Aorta (tissue), 5 donors: Measurements from ENCODE around the gene ARHGAP40. TPM values are rescaled to one million over a fixed set of nuclear protein-coding genes. Genes with fewer than 3 reads are reported as not detected.

Source experiments
- ATAC-seq: fragments of 200-7000 bp; cut with Tn5 transposase; one replicate; pipeline ENCODE4 v1.9.1; 2022; ENCODE audit warnings: moderate library complexity; ENCODE audit not compliant: low FRiP score
- DNase-seq, 2 donors: peaks; one replicate each; pipeline ENCODE4 v3.0.0-alpha.2; 2020
- H3K27ac ChIP-seq, 2 donors: one replicate each; pipeline ENCODE4 v1.5.1; 2013; ENCODE audit warnings: low read length in 2 of 2, mild to moderate bottlenecking in 2 of 2, moderate library complexity in 2 of 2, control low read depth in 1 of 2, inconsistent platforms in 1 of 2, low read depth in 1 of 2
- H3K27me3 ChIP-seq, 2 donors: one replicate each; pipeline ENCODE4 v1.6.1; 2013; ENCODE audit warnings: control low read depth in 1 of 2, low read length in 1 of 2, mild to moderate bottlenecking in 1 of 2, moderate library complexity in 1 of 2; ENCODE audit not compliant: insufficient read depth in 2 of 2, control insufficient read depth in 1 of 2
- H3K36me3 ChIP-seq, 2 donors: one replicate each; pipeline ENCODE4 v1.6.1; 2013; ENCODE audit warnings: control low read depth in 1 of 2, low read length in 1 of 2, mild to moderate bottlenecking in 1 of 2; ENCODE audit not compliant: insufficient read depth in 2 of 2, control insufficient read depth in 1 of 2
- H3K4me1 ChIP-seq, 2 donors: one replicate each; pipeline ENCODE4 v1.6.1; 2013; ENCODE audit warnings: low read length in 2 of 2, control low read depth in 1 of 2, mild to moderate bottlenecking in 1 of 2, moderate library complexity in 1 of 2; ENCODE audit not compliant: insufficient read depth in 2 of 2, control insufficient read depth in 1 of 2
- H3K4me3 ChIP-seq, 2 donors: one replicate each; pipeline ENCODE4 v1.5.1; 2013; ENCODE audit warnings: low read length in 2 of 2, control low read depth in 1 of 2, mild to moderate bottlenecking in 1 of 2
- H3K9me3 ChIP-seq: one replicate; pipeline ENCODE4 v1.6.1; 2013; ENCODE audit warnings: mild to moderate bottlenecking, low read length; ENCODE audit not compliant: control insufficient read depth
- WGBS, 2 donors: extraction: QIAGEN DNeasy Blood & Tissue Kit; methylation state at CpG; one replicate each; pipeline ENCODE4 v1.1.7; 2013; 5-methylcytosine and 5-hydroxymethylcytosine counted together
- intact Hi-C, 2 donors: fragments of 100-400 bp; cut with DNase I; formaldehyde crosslinking; loops; one replicate each; pipeline versions ENCODE4 v1.14.2 to v1.15.0; 2022
- polyA plus RNA-seq, 2 donors: library from polyadenylated mRNA; stranded (reverse); fragments of 200-250 nt; gene quantifications; one replicate each; pipeline ENCODE4 v1.2.3, GENCODE V29; 2013
- total RNA-seq, 2 donors: library from RNA; stranded (reverse); fragmentation: NEBNext Ultra II Directional; extraction: Animal tissue kit (Norgen Biotek cat#: 25700); gene quantifications; one replicate each; pipeline ENCODE4 v1.2.1, GENCODE V29; 2021
- donor health status: healthy with polysubstance abuse.
- donor health status: Bipolar disorder and iron deficiency.
- donor health status: DM: no; HTN: no; CAD: no.
- donor health status: DM: no; HTN: no; CAD: no.
- donor health status: DM: yes; HTN: yes; CAD: no.

ARHGAP40 gene
- total and polyA plus RNA-seq, 4 donors = not detected

- intact Hi-C loops = no loop called here
- Histone ChIP-seq H3K27ac (no peak overlapping the region), H3K36me3 (no peaks in the 10 kb centered on the region), H3K9me3 (peaks cover 4% of the 10 kb centered on the region), H3K27me3 (peaks cover 0 to 4% of the 10 kb centered on the region in 2 donors), H3K4me1 (no peaks in the 10 kb centered on the region), H3K4me3 (no peak overlapping the region)
- no peak for ATAC-seq
- 77 to 78% methylated on average over 4 of the region's 4 CpGs for WGBS, 2 donors
- DNase-seq = no peak
These were observed 6.6 kb downstream of the ARHGAP40 start for GRCh38 chr20:38608188-38608587.

- no peak overlapping the region for H3K27ac ChIP-seq
- H3K36me3 ChIP-seq = no peaks in the 10 kb centered on the region
- intact Hi-C loops = no loop called here
- H3K9me3 ChIP-seq = peaks cover 4% of the 10 kb centered on the region
- H3K27me3 ChIP-seq = peaks cover 0 to 3% of the 10 kb centered on the region in 2 donors
- DNase-seq = no peak
- WGBS, 2 donors = 83 to 86% methylated on average over 4 of the region's 4 CpGs
- H3K4me3 ChIP-seq = no peak overlapping the region
- H3K4me1 ChIP-seq = no peaks in the 10 kb centered on the region
- no peak for ATAC-seq
These were observed 8.2 kb downstream of the ARHGAP40 start for GRCh38 chr20:38609815-38610214.

- H3K36me3 ChIP-seq = no peaks in the 10 kb centered on the region
- peaks cover 0 to 3% of the 10 kb centered on the region in 2 donors for H3K27me3 ChIP-seq
- intact Hi-C loops = no loop called here
- ATAC-seq (no peak), DNase-seq (no peak)
- H3K4me1 ChIP-seq = no peaks in the 10 kb centered on the region
- H3K4me3 ChIP-seq = no peak overlapping the region
- 44 to 56% methylated on average over 5 of the region's 5 CpGs for WGBS, 2 donors
- peaks cover 4% of the 10 kb centered on the region for H3K9me3 ChIP-seq
- H3K27ac ChIP-seq = no peak overlapping the region
These were observed 8.9 kb downstream of the ARHGAP40 start for GRCh38 chr20:38610521-38610920.

GRCh38 chr20:38612751-38613515 is 11.3 kb downstream of the ARHGAP40 start:
- intact Hi-C loops = no loop called here
- WGBS, 2 donors = 60 to 67% methylated on average over 5 of the region's 5 CpGs
- no peaks in the 10 kb centered on the region for H3K36me3 ChIP-seq
- ATAC-seq = no peak
- H3K27ac ChIP-seq = no peak overlapping the region
- peaks cover 0 to 3% of the 10 kb centered on the region in 2 donors for H3K27me3 ChIP-seq
- DNase-seq = no peak
- no peaks in the 10 kb centered on the region for H3K4me1 ChIP-seq
- peaks cover 4% of the 10 kb centered on the region for H3K9me3 ChIP-seq
- no peak overlapping the region for H3K4me3 ChIP-seq

GRCh38 chr20:38615283-38615682 is 13.7 kb downstream of the ARHGAP40 start:
- ATAC-seq = no peak
- no peak for DNase-seq
- Histone ChIP-seq H3K4me1 (no peaks in the 10 kb centered on the region), H3K9me3 (no peaks in the 10 kb centered on the region), H3K27me3 (no peaks in the 10 kb centered on the region), H3K4me3 (no peak overlapping the region), H3K36me3 (no peaks in the 10 kb centered on the region), H3K27ac (no peak overlapping the region)
- 88 to 89% methylated on average over 15 of the region's 15 CpGs for WGBS, 2 donors
- intact Hi-C loops = no loop called here

GRCh38 chr20:38616457-38616856 is 14.8 kb downstream of the ARHGAP40 start:
- H3K27me3 ChIP-seq = no peaks in the 10 kb centered on the region
- WGBS, 2 donors = 81 to 87% methylated on average over 4 of the region's 4 CpGs
- intact Hi-C loops = no loop called here

GRCh38 chr20:38617011-38617829 is 15.6 kb downstream of the ARHGAP40 start:
- no peaks in the 10 kb centered on the region for H3K27me3 ChIP-seq
- no peaks in the 10 kb centered on the region for H3K4me1 ChIP-seq
- no peaks in the 10 kb centered on the region for H3K9me3 ChIP-seq
- H3K27ac ChIP-seq = no peak overlapping the region
- ATAC-seq (no peak), DNase-seq (no peak)
- H3K36me3 ChIP-seq = no peaks in the 10 kb centered on the region
- H3K4me3 ChIP-seq = no peak overlapping the region
- WGBS, 2 donors = 69 to 74% methylated on average over 16 of the region's 16 CpGs
- intact Hi-C loops = no loop called here

More at GRCh38 chr20:38616457-38616856, 14.8 kb downstream of the ARHGAP40 start:
- Histone ChIP-seq H3K4me1 (no peaks in the 10 kb centered on the region), H3K36me3 (no peaks in the 10 kb centered on the region), H3K27ac (no peak overlapping the region), H3K9me3 (no peaks in the 10 kb centered on the region), H3K4me3 (no peak overlapping the region)
- DNase-seq = no peak
- no peak for ATAC-seq

- intact Hi-C loops = no loop called here
- H3K4me1 ChIP-seq = no peaks in the 10 kb centered on the region
- H3K9me3 ChIP-seq = no peaks in the 10 kb centered on the region
- no peaks in the 10 kb centered on the region for H3K27me3 ChIP-seq
- ATAC-seq (no peak), DNase-seq (no peak)
- WGBS, 2 donors = 90 to 94% methylated on average over 4 of the region's 4 CpGs
- H3K4me3 ChIP-seq = no peak overlapping the region
- H3K36me3 ChIP-seq = no peaks in the 10 kb centered on the region
- no peak overlapping the region for H3K27ac ChIP-seq
These were observed 16.2 kb downstream of the ARHGAP40 start for GRCh38 chr20:38617830-38618196.

GRCh38 chr20:38620441-38620840 is 18.8 kb downstream of the ARHGAP40 start:
- Histone ChIP-seq H3K4me3 (no peak overlapping the region), H3K9me3 (peaks cover 5% of the 10 kb centered on the region), H3K4me1 (no peaks in the 10 kb centered on the region), H3K27ac (no peak overlapping the region), H3K36me3 (no peaks in the 10 kb centered on the region), H3K27me3 (peaks cover 0 to 2% of the 10 kb centered on the region in 2 donors)
- no peak for ATAC-seq
- DNase-seq = no peak
- intact Hi-C loops = no loop called here
- WGBS, 2 donors = 51% methylated on average over 9 of the region's 9 CpGs
